ENCODE results near the gene PDE4D.

The PDE4D gene

GRCh38 chr5:59542306-59542705, 351.2 kb downstream of the PDE4D start:
- no peak for DNase-seq

DNA sequence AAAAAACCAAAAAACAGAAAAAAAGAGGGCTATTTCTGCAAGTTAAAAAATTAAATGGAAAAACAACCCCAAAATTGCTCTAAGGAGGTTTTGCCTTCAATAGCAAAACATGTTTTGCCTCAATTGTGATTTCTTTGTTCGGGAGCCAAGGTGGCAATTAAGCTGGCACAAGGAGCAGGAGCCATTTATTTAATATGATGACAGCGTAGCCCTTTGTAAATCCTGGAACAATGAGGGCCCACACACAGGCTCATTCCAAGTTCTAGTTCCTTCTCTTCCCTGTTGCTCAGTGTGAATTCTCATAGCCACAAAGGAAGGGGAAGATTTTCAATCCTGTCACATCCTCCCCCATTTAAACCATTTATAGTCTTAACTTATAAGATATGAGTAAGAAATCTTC, 353.2 kb downstream of the PDE4D start:
- DNase-seq: peak; percentile 41

- no peak for DNase-seq
Observed at GRCh38 chr5:59538750-59539121, 354.8 kb downstream of the PDE4D start.

DNA sequence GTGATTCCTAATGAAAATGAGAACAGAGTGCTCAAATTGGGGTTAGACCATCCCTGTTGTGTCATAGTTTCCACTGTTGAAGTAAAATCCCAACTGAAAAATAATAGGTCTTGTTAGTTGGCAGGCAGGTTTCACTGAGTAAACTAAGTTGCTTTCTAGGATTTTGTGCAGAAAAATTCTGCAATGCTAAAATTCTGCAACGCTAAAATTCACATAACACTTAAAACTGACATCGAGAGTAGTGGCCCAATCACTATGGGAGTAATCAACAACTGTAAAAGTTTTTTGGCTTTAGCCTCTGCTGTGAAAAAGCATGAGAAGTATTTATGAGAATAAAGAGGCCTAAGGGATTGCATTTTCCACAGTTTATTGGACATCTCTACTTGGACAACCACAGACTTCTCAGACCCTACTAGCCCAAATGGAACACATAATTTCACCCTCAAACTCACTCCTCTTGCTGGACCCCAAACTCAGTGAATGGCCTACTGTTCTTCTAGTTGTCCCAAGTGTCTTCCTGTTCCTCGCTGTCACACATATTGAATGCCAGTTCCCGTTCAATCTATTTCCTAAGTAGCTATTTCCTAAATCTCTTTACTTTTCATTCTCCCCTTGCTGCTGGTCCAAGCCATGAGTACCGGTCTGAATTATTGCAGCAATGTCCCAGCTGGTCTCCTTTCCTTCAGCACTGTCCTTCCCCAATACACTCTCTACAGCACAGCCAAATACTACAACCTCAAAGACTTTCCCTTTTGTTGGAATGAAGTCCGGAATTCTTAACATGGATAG, 355.4 kb downstream of the PDE4D start:
- no peak for DNase-seq

- DNase-seq: no peak
Observed at GRCh38 chr5:59536875-59537274, 356.7 kb downstream of the PDE4D start.

- DNase-seq: no peak
Observed at GRCh38 chr5:59535561-59535960, 358.0 kb downstream of the PDE4D start.

- no peak for DNase-seq
Observed at GRCh38 chr5:59533730-59534108, 359.8 kb downstream of the PDE4D start.

- DNase-seq: no peak
Observed at GRCh38 chr5:59532979-59533729, 360.4 kb downstream of the PDE4D start.

DNA sequence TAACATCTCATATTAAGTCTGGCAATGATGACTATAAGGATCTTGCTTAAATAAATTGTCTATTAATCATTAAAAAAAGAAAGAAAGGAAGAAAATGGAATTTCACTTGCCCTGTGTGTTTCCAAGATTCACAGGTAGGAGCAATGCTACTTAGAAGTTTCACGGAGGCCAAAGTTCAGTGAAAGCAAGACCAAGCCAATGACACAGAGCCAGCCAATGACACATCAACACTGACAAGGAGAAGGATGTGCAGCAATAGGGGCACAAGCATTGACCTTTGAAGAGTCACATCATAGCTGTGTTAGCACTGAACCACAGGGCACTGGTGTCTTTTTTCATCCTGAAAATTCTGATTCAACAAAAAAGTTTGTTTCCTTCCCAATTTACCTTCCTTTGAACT, 364.3 kb downstream of the PDE4D start:
- DNase-seq: no peak

DNA sequence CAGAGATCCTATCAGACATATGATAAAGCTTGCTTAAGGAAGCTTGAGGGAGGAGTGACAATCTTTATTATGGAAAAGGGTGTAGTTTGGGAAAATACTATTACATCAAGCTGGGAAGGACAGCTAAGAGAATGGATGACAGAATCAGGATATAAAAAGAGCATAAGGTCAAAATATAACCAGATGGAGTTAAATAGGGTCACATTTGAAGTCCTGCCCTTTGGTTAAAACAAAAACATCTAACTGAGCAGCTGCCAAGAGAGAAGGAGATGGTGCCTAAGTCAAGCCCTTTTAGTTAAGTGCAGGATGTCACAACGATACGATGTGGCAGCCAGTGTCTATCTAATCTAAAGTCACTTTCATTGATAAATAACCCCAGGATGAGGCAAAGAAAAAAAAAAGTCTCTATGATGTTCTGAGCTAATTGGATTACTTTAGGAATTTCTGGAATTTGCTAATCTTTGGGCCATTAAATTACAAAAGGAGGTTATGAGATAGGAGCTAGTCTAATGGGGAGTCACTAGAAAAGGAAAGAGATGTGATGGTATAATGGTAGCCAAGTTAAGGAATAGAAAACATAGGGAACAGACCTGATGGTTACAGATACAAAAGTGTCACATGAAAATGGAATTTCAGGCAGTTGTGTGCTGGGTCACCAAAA, 365.2 kb downstream of the PDE4D start:
- DNase-seq: no peak

- DNase-seq: no peak
Observed at GRCh38 chr5:59525957-59526356, 367.6 kb downstream of the PDE4D start.

DNA sequence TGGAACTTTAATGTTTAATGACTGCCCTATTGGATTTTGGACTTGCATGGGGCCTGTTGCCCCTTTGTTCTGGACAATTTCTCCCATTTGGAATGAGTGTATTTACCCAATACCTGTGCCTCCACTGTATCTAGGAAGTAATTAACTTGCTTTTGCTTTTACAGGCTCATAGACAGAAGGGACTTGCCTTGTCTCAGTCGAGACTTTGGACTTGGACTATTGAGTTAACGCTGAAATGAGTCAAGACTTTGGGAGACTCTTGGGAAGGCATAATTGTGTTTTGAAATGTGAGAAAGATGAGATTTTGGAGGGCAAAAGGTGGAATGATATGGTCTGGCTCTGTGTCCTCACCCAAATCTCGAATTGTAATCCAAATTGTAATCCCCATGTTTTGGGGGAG, 368.2 kb downstream of the PDE4D start:
- no peak for DNase-seq

- DNase-seq: no peak
Observed at GRCh38 chr5:59522201-59522831, 371.2 kb downstream of the PDE4D start.

GRCh38 chr5:59521476-59521875, 372.1 kb downstream of the PDE4D start:
- DNase-seq: no peak

GRCh38 chr5:59519338-59519737, 374.2 kb downstream of the PDE4D start:
- DNase-seq: no peak

GRCh38 chr5:59517926-59518585, 375.5 kb downstream of the PDE4D start:
- DNase-seq: no peak

DNA sequence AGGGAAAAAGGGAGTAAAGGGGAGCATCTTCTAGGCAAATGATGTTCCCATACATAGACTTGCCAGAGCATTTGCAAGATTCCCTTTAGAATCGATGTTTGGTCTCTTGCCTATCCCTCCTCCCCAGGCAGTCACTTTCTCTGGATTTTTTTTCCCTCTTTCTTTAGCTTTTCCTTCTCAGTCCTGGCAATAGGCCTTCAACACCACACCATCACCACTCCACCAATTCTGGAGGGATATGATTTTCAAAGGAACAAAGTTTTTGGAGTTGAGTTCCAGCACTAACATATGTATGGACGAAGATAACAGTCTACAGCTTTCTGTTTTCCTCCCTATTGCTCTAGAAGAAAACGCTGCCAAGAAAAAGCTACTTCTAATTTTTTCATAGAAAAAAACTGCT, 377.4 kb downstream of the PDE4D start:
- no peak for DNase-seq

DNA sequence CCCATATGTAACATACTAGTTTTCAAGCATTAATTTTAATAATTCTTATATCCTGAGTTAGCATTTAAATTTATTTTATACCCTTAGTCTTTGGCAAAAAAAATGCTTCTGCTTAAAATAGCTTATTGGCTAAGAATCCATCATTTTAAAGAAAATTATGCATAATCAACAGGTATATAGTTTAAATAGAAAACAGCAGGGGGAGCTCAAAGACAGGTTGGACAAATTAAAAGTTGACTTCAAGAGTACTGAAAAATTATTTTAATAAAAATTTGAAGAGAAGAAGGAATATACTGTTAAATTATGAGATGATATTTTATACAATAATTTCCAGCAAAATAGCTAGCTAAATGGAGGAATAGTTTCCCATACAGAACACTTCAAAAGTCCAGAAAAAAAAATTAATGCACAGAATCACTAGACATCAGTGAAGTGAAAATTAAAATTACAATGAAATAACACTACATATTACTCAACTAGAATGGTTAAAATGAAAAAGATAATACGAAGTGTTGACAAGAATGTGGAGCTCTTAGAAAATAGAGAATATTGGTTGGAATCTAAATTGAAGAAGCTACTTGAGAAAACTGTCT, 387.1 kb downstream of the PDE4D start:
- no peak for DNase-seq

- no peak for DNase-seq
Observed at GRCh38 chr5:59504043-59504442, 389.5 kb downstream of the PDE4D start.

DNA sequence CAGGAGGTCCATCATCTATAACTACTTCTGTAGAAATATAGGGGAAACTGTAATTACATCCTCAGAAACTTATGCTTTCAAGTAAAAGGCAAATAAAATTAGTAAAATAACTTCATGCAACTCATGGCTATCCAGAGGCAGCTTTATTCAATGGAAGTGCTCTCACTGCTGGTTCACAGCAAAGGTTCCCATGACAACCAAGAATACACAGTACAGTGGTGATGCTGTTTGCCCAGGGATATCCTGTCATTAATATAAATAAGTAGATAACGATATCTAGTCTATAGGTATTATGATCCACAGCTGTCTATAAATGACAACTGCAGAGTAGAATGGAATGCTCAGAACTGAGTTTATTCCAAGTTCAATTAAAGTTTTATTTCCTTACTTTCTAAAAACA, 390.3 kb downstream of the PDE4D start:
- no peak for DNase-seq

DNA sequence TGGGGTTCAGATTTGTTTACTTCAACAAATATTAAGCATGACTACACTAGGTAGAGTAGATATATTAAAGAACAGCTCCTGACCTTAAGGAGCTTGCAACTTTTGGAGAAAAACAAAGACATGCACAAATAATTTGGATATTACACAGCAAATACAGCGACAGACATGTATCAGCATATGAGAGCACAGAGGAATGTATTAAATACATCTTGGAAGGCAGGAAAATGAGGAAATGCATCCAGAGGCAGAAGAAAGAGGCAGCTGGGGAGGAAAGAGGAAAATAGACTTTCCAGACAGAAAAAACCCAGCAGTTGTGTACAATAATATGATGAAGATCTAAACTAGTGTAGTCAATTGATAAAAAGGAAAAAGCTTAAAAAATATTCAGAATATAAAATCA, 392.2 kb downstream of the PDE4D start:
- DNase-seq: no peak

GRCh38 chr5:59500014-59500413, 393.5 kb downstream of the PDE4D start:
- DNase-seq: no peak

DNA sequence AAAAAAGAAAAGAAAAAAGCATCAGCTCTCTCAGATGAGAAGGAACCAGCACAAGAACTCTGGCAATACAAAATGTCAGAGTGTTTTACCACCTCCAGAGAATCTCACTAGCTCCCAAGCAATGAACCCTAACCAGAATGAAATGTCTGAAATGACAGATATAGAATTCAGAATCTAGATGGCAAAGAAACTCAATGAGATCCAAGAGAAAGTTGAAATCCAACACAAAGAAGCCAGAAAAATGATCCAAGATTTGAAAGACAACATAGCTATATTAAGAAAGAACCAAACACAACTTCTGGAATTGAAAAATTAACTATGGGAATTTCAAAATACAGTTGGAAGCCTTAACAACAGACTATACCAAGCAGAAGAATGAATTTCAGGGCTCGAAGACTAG, 396.3 kb downstream of the PDE4D start:
- DNase-seq: no peak

Data from DMS79 (cell line).